Ovary (tissue), 9 donors: ENCODE results near the gene MAFB. TPM values are rescaled to one million over a fixed set of nuclear protein-coding genes. Genes with fewer than 3 reads are reported as not detected.

Experiments used
- DNase-seq, 5 donors: peaks; one replicate each; pipeline ENCODE4 v3.0.0-alpha.2; 2019 to 2020
- H3K27ac ChIP-seq, 2 donors: fragments of 200-600 bp; one replicate each; pipeline versions ENCODE4 v1.5.1 to v1.8.0; 2019 to 2022
- H3K27me3 ChIP-seq: fragments of 200-600 bp; one replicate; pipeline ENCODE4 v1.8.0; 2022
- H3K36me3 ChIP-seq: fragments of 200-600 bp; sonication (generic); one replicate; pipeline ENCODE4 v1.5.1; 2019
- H3K4me1 ChIP-seq: one replicate; pipeline ENCODE4 v1.8.1; 2013; ENCODE audit warnings: mild to moderate bottlenecking, moderate library complexity; ENCODE audit not compliant: insufficient read depth
- H3K4me3 ChIP-seq: fragments of 200-600 bp; sonication (generic); one replicate; pipeline ENCODE4 v1.5.1; 2017
- H3K9me3 ChIP-seq, 2 donors: fragments of 200-600 bp in 1 of 2; sonication (generic) in 1 of 2; one replicate each; pipeline versions ENCODE4 v1.5.1 to v1.8.1; 2013 to 2019; ENCODE audit warnings: mild to moderate bottlenecking in 1 of 2, moderate library complexity in 1 of 2
- EP300 ChIP-seq: sonication (generic); formaldehyde crosslinking; IDR thresholded peaks from one replicate; pipeline ENCODE4 v1.6.1; 2017; ENCODE audit warnings: antibody characterized with exemption
- POLR2A ChIP-seq: fragments of 450-650 bp; IDR thresholded peaks from one replicate; pipeline ENCODE4 v1.6.1; 2017; ENCODE audit warnings: antibody characterized with exemption, mild to moderate bottlenecking, moderate library complexity
- WGBS, 3 donors: extraction: QIAGEN DNeasy Blood & Tissue Kit in 1 of 3; methylation state at CpG; one replicate each; pipeline versions ENCODE4 v1.1.5 to v1.1.7; 2013 to 2017; 5-methylcytosine and 5-hydroxymethylcytosine counted together
- intact Hi-C, 4 donors: fragments of 100-400 bp; cut with DNase I; formaldehyde crosslinking; loops; one replicate each; pipeline versions ENCODE4 v1.11.0 to v1.15.1; 2022 to 2023
- polyA plus RNA-seq, 2 donors: library from polyadenylated mRNA; stranded (reverse); fragments of 200-250 nt in 1 of 2; fragments of 350-450 nt in 1 of 2; fragmentation: Illumina TruSeq in 1 of 2; extraction: RNeasy Lipid Tissue Mini Kit (QIAGEN cat#74804) in 1 of 2; gene quantifications; one replicate each; pipeline ENCODE4 v1.2.3, GENCODE V29; 2013 to 2014
- total RNA-seq, 7 donors: library from RNA; depleted of rRNA in 2 of 7; stranded (reverse); fragments of >200 nt in 2 of 7; fragmentation: NEBNext Ultra II Directional in 3 of 7; extraction: Animal tissue kit (Norgen Biotek cat#: 25700) in 3 of 7; gene quantifications; one replicate each; pipeline versions ENCODE4 v1.1.0 to v1.2.4, GENCODE V29; 2016 to 2023
- TF ChIP-seq, protein P1 (sequence below), 3 donors: fragments of 450-650 bp in 2 of 3; fragments of 200-600 bp in 1 of 3; IDR thresholded peaks; one replicate each; pipeline versions ENCODE4 v1.5.1 to v1.8.0; 2016 to 2022; ENCODE audit warnings: antibody characterized with exemption in 3 of 3, mild to moderate bottlenecking in 1 of 3
- donor health status: DM: no; HTN: no; CAD: no; lungs with moderate emphysema.
- donor health status: DM: no; HTN: no; CAD: no.
- donor health status: Bipolar disorder and iron deficiency.
- donor health status: DM: yes; HTN: yes; CAD: no.
- donor health status: DM: no; HTN: no; CAD: no.
- donor health status: DM: yes; HTN: yes; CAD: no.

The MAFB gene
- total and polyA plus RNA-seq, 9 donors: 6.9 to 29.4 (median 11.9) TPM

DNA sequence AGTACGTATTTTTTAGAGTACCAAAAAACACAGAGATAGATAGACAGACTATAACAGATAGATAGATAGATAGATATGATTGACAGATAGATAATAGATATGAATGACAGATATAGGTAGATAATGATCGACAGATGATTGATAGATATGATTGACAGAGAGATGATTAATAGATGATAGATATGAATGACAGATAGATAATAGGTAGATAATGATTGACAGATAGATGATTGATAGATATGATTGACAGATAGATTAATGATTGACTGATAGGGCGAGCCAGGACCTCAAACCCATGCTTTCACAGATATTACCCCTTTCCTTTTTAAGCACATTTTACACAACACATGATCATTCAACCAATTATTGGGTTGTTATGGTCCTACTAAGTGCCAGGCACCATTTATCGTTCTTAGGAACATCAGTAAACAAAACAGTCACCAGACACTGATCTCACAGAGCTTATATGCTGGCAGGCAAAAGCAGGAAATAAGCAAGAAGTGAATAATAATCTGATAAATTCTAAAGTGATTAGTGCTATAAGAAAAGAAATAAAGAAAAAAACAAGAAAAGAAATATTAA is 11.6 kb downstream of the MAFB start:
- DNase-seq: no peak
- TF ChIP-seq, protein P1, sequence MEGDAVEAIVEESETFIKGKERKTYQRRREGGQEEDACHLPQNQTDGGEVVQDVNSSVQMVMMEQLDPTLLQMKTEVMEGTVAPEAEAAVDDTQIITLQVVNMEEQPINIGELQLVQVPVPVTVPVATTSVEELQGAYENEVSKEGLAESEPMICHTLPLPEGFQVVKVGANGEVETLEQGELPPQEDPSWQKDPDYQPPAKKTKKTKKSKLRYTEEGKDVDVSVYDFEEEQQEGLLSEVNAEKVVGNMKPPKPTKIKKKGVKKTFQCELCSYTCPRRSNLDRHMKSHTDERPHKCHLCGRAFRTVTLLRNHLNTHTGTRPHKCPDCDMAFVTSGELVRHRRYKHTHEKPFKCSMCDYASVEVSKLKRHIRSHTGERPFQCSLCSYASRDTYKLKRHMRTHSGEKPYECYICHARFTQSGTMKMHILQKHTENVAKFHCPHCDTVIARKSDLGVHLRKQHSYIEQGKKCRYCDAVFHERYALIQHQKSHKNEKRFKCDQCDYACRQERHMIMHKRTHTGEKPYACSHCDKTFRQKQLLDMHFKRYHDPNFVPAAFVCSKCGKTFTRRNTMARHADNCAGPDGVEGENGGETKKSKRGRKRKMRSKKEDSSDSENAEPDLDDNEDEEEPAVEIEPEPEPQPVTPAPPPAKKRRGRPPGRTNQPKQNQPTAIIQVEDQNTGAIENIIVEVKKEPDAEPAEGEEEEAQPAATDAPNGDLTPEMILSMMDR (IDR thresholded peaks at IDR 0.05): no peak
- no peak for TF ChIP-seq EP300
- no peak for TF ChIP-seq POLR2A
- H3K36me3 ChIP-seq: no peaks in the 10 kb centered on the region
- no peaks in the 10 kb centered on the region for H3K9me3 ChIP-seq
- no peak overlapping the region for H3K4me3 ChIP-seq
- 75 to 79% (median 79%) methylated on average over 4 of the region's 4 CpGs for WGBS, 3 donors
- no peak overlapping the region for H3K27ac ChIP-seq
- intact Hi-C loops: no loop called here
- no peaks in the 10 kb centered on the region for H3K27me3 ChIP-seq
- peaks cover 2% of the 10 kb centered on the region for H3K4me1 ChIP-seq

DNA sequence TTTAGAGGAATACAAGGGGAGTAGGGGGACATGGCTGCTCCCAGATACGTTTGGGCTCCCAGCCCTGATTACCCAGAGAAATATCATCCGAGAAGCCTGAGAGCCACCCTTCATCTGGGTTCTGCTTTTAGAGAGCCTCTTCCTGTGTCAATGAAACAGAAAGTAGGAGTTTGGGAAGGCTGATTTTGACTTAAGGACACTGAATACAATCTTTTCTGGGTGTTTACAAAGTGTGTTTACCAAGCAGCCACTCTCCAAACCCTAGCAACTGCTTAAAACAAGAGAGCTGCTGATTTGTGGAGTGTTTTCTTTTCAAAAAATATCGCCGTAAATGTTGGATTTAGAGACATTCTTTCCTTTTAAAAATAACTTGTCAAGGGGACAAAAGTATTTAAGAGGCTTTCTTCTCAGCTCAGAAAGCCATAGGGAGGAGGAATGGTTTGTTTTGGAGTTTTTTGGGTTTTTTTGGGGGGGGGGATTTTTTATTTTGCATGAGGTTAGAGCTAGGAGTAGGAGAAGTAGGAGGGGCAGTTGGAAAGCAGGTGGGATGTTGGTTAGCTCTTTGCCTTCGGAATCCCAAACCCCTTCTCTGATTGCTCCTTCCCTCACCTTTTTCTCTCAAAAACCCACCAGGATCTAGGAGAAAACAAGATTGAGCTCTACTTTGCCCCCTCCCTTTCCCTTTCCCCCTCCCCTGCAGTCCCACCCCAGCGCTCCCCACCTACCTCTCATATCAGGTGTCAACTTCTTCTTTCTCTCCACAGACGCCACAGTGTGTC is 12.4 kb downstream of the MAFB start:
- Histone ChIP-seq H3K4me3 (no peak overlapping the region), H3K4me1 (no peaks in the 10 kb centered on the region), H3K36me3 (no peaks in the 10 kb centered on the region), H3K27me3 (no peaks in the 10 kb centered on the region), H3K27ac (no peak overlapping the region), H3K9me3 (no peaks in the 10 kb centered on the region)
- intact Hi-C loops: no loop called here
- TF ChIP-seq EP300 (no peak), POLR2A (no peak)
- TF ChIP-seq, protein P1 (IDR thresholded peaks at IDR 0.05): no peak
- no peak for DNase-seq
- 28 to 43% (median 36%) methylated on average over 7 of the region's 7 CpGs for WGBS, 3 donors

DNA sequence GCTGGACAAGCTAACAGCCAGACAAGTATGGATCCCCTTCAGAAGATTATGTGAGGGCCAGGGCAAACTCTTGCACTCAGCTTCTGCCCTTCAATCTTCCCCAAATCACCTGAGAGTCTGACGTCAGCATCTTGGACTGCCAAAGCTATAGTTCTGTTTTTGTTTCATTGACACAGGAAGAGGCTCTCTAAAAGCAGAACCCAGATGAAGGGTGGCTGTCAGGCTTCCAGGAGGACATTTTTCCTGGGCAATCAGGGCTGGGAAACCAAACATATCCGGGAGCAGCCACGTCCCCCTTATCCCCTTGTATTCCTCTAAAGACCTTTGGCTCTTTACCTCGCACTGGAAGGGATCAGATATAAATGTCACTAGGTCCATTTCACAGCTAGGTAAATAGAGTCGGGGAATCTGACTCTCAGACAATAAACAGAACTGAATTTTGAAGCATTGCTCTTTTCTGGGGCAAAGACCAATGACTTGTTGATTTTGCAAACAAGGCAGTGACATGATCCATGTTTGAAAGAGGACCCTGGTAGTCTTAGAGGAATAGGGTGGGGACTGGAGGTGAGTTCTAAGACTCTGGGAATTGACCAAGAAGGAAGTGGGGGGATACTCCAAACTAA is 13.3 kb downstream of the MAFB start:
- TF ChIP-seq POLR2A: no peak
- no peak for TF ChIP-seq EP300
- TF ChIP-seq, protein P1 (IDR thresholded peaks at IDR 0.05): no peak
- no peaks in the 10 kb centered on the region for H3K27me3 ChIP-seq

DNA sequence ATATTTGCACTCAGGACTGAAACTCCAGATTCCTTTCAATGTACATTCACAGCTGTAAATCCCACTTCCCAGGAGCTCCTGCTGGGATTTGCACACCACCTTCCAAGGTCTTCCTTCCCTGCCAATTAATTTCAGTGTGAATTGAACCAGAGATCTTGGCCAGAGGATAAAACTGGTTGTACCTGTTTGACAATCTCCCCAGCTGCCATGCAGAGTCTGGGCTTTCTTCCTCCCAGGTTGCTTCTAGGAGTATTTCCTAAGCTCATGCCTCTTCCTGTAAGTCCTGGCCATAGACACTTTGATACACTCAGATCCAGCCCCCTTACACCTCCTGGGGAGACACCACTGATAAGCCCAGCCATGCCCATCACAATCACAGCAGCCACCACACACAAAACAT is 15.6 kb downstream of the MAFB start:
- Histone ChIP-seq H3K36me3 (no peaks in the 10 kb centered on the region), H3K4me1 (no peaks in the 10 kb centered on the region), H3K9me3 (no peaks in the 10 kb centered on the region), H3K27me3 (no peaks in the 10 kb centered on the region), H3K27ac (no peak overlapping the region), H3K4me3 (no peak overlapping the region)
- TF ChIP-seq POLR2A: no peak
- no peak for TF ChIP-seq EP300
- TF ChIP-seq, protein P1 (IDR thresholded peaks at IDR 0.05): no peak
- intact Hi-C loops: no loop called here
- no peak for DNase-seq

More for the DNA sequence above, 13.3 kb downstream of the MAFB start:
- Histone ChIP-seq H3K36me3 (no peaks in the 10 kb centered on the region), H3K4me3 (no peak overlapping the region), H3K4me1 (no peaks in the 10 kb centered on the region), H3K9me3 (no peaks in the 10 kb centered on the region), H3K27ac (no peak overlapping the region)
- DNase-seq: no peak
- 49 to 76% (median 60%) methylated on average over 5 of the region's 5 CpGs for WGBS, 3 donors
- intact Hi-C loops: no loop called here
